SKM-1 (cell line): Measurements from ENCODE around the gene MARCO.
"Not testable (repeated sequence)": the region's sequence is repeated elsewhere in the genome, so short reads cannot be mapped to it uniquely, and the experiment has no call there.

ENCODE experiments used
- DNase-seq: peaks from one replicate; lab custom pipeline; 2025; ENCODE audit not compliant: unreplicated experiment; lab: John Stamatoyannopoulos, UW

MARCO gene

DNA sequence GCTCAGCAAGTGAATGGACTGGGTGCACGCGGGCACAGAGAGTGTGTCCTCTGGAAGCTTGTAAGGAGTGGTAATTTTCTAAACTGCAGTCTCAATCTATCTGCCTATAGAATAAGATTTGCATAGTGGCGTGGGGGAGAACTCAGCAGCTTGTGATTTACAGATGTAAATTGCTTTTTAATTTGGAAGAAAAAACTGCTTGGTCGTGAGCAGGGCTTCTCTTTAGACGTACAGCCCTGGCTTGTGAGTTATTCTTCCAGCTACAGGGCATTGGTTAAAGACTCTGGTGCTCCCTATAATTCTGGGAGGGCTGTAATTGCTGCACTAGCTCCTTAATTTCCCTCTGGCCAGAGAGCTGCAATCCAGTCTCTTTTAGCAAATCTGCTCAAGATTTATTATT, 84.9 kb downstream of the MARCO start:
- no peak for DNase-seq

DNA sequence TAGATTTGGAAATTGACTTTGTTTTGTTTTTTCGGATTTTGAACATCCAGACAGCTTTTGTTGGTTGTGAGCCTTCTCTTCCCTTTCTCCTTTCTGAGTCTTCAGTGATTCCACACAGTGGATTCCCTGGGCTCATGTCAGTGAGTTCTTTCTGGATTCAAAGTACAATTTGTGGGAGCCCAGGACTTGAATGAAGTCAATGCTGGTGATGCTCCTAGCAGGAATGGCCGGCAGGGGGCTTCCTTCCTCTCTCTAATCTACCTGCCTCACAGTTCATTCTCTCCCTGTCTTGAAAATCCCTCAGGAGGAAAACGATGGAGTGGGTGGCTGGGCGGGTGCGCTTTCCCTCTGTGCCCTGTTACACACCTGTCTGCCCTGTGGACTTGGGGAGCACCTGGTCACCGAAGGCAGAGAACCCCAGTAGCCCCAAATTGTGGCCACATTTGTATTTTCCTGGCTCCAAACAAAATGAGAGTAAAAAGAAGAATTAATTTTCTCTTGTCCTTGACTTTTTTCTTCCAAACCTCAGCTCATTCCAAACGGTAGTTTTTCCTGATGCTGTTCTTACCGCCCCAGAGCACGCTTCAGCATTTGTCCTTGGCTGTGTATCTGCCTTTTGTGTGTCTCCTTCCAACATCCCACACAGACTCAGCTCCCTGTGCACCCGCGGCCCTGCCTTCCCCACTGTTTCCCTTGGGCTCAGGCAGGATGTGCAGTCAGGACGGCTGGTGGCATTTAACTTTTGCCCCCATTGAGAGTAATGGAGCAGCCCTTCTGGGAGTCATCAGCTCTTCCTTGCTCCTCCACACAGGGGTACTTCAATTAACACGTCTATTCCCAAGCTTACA, 86.6 kb downstream of the MARCO start:
- DNase-seq, result no peak

DNA sequence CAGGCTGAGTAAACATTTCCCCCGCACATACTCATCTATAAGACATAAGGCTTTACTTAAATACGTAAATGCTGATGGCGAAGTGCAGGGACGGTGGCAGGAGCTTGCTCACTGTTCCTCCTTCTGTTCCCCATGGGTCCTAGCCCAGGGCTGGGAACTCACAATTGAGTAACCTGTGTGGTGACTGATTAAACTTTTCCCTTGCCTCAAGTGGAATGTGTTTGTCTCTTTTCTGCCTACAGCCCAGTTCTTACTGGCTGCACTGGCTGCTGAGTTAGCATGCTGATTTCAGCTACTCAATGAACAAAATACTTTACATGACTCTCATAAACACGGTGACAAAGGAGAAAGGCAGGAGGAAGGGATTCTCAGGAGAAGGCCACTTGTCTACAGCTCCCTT, 87.3 kb downstream of the MARCO start:
- DNase-seq, result no peak

DNA sequence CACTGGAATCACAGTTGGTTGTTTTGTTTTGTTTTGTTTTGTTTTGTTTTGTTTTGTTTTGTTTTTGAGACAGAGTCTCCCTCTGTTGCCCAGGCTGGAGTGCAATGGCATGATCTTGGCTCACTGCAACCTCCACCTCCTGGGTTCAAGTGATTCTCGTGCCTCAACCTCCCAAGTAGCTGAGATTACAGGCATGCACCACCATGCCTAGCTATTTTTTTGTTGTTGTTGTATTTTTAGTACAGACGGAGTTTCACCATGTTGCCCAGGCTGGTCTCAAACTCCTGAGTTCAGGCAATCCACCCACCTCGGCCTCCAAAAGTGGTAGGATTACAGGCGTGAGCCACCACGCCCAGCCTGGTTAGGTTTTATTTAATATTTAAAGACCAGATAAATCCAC, 95.9 kb downstream of the MARCO start:
- DNase-seq, result not testable (repeated sequence)

DNA sequence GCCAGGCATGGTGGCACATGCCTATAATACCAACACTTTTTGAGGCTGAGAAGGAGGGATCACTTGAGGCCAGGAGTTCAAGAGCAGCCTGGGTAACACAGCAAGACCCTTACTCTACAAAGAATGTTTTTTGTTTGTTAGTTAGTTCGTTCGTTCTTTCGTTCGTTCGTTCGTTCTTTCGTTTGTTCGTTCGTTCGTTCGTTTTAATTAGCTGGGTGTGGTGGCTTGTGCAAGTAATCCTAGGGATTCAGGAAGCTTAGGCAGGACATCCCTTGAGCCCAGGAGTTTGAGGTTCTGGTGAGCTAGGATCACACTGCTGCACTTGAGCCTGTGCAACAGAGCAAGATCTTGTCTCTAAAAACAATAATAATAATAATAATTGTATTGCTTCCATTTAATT, 98.7 kb downstream of the MARCO start:
- no peak for DNase-seq
